Testis (tissue), 2 donors: ENCODE measurements around the gene KIF21B.

Source experiments
- CTCF ChIP-seq, 3 experiments: fragments of 450-650 bp in 2 of 3; fragments of 200-600 bp in 1 of 3; sonication (generic) in 1 of 3; IDR thresholded peaks; one replicate each; pipeline ENCODE4 v1.5.1; 2016 to 2019; ENCODE audit warnings: antibody characterized with exemption in 3 of 3, mild to moderate bottlenecking in 2 of 3, moderate library complexity in 1 of 3
- POLR2A ChIP-seq: fragments of 450-650 bp; IDR thresholded peaks from one replicate; pipeline ENCODE4 v1.6.1; 2017; ENCODE audit warnings: antibody characterized with exemption, mild to moderate bottlenecking, moderate library complexity

- TF ChIP-seq CTCF (IDR thresholded peaks at IDR 0.05): no peak
- TF ChIP-seq POLR2A: no peak
These were observed 20.6 kb upstream of the KIF21B start for GRCh38 chr1:201044119-201044518.
